T-helper 2 cell treated with Interferon-gamma antibody and Interleukin-4, amounts not matched to agents 5 μg/mL and 100 μg/mL, for 36 hours (primary cell): Measurements from ENCODE around the gene AGAP9.
"Not testable (repeated sequence)": the region's sequence is repeated elsewhere in the genome, so short reads cannot be mapped to it uniquely, and the experiment has no call there.

ENCODE experiments used
- DNase-seq: peaks from one replicate; pipeline ENCODE4 v3.0.0; 2021; ENCODE audit warnings: low spot score
- H3K27ac Mint-ChIP-seq: one replicate; pipeline ENCODE4 v1.8.0; 2021; ENCODE audit warnings: mild to moderate bottlenecking, mixed read lengths
- H3K27me3 Mint-ChIP-seq: one replicate; pipeline ENCODE4 v1.8.0; 2021; ENCODE audit warnings: low read depth, mixed read lengths
- H3K36me3 Mint-ChIP-seq: one replicate; pipeline ENCODE4 v1.8.0; 2021; ENCODE audit warnings: low read depth, mixed read lengths
- H3K4me1 Mint-ChIP-seq: one replicate; pipeline ENCODE4 v1.8.0; 2021; ENCODE audit warnings: low read depth, mixed read lengths
- H3K4me3 Mint-ChIP-seq: one replicate; pipeline ENCODE4 v1.8.0; 2022; ENCODE audit warnings: mild to moderate bottlenecking, moderate library complexity, mixed read lengths
- H3K9me3 Mint-ChIP-seq: one replicate; pipeline ENCODE4 v1.8.0; 2021; ENCODE audit warnings: mixed read lengths

AGAP9 gene

GRCh38 chr10:47523475-47523874, at the start of gene AGAP9:
TSS of gene AGAP9 (minus strand) at chr10:47523638. CDS start at chr10:47523526, 112 bp downstream.
- not testable (repeated sequence) for H3K4me1 Mint-ChIP-seq, H3K27me3 Mint-ChIP-seq, H3K36me3 Mint-ChIP-seq, H3K27ac Mint-ChIP-seq, H3K4me3 Mint-ChIP-seq, H3K9me3 Mint-ChIP-seq, DNase-seq

GRCh38 chr10:47571138-47571912, 47.9 kb upstream of the AGAP9 start:
- H3K36me3 Mint-ChIP-seq, H3K27me3 Mint-ChIP-seq, H3K9me3 Mint-ChIP-seq, DNase-seq, H3K27ac Mint-ChIP-seq, H3K4me1 Mint-ChIP-seq, H3K4me3 Mint-ChIP-seq: not testable (repeated sequence)

DNA sequence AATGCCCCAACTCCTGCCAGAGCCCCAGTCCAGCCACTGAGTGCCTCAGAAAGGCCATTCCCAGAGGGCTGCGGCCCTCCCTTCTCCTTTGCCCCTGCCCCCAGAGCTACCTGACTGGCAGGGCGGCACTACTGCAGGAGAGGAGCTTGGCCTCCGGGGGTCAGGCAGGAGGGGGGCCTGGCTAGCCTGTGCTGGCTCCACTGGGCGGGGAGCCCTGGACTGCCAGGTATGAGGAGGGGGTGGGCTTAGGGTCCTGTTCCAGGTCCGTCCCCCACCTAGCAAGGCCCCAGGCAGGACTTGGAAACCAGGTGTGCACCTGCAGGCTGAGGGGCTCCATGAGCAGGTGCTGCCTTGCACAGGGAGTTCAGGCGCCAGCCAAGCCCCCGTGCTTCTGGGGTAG, 43.3 kb upstream of the AGAP9 start:
- not testable (repeated sequence) for H3K27ac Mint-ChIP-seq, H3K36me3 Mint-ChIP-seq, H3K4me3 Mint-ChIP-seq, H3K4me1 Mint-ChIP-seq, DNase-seq, H3K9me3 Mint-ChIP-seq, H3K27me3 Mint-ChIP-seq

DNA sequence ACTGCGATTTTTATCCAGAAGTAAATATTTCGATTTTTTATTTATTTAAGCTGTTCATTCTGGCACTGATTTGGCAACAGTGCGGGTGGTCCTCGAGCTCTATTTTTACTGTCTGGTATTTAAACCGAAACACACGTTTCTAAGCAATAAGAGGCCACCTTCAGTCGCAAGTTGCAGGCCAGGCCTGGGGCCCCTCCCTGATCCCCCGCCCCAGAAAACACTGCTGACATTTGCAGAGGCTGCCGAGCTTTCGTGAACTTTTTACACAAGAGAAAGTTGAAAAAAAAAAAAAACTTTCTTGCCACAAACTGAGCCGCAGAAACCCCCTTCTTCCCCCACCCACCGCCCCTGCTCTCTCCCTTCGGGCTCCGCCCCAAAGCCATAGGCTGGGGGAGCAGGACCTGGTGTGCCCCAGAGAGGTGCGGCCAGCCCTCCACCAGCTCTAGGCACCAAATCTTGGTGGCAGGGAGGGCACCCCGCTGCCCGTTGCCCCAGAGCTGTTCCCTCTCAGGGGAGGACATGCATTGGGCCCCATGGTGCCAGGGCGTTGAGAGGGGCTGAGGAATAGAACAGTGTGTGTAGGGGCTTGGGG, 42.8 kb upstream of the AGAP9 start:
- not testable (repeated sequence) for H3K27me3 Mint-ChIP-seq, H3K27ac Mint-ChIP-seq, H3K9me3 Mint-ChIP-seq, DNase-seq, H3K36me3 Mint-ChIP-seq, H3K4me1 Mint-ChIP-seq, H3K4me3 Mint-ChIP-seq

GRCh38 chr10:47565517-47565920, 42.1 kb upstream of the AGAP9 start:
- H3K27me3 Mint-ChIP-seq, H3K9me3 Mint-ChIP-seq, H3K36me3 Mint-ChIP-seq, H3K27ac Mint-ChIP-seq, H3K4me1 Mint-ChIP-seq, H3K4me3 Mint-ChIP-seq, DNase-seq: not testable (repeated sequence)

GRCh38 chr10:47564953-47565352, 41.5 kb upstream of the AGAP9 start:
- H3K4me1 Mint-ChIP-seq, H3K27ac Mint-ChIP-seq: not testable (repeated sequence)

DNA sequence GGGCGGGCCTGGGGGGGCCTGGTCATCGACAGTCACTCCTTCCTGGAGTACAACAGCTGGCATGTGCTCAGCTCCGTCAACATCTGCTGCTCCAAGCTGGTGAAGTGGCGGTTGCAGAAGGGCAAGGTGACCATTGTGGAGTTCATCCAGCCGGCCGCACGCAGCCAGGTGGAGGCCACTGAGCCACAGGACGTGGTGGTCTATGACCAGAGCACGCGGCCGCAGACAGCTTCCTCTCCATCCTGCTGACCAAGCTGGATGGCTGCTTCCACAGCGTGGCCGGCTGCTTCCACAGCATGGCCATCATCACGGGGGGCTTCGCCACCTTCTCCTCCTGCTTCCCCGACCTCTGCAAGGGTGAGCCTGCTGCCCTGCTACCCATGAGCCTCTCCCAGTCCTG, 40.9 kb upstream of the AGAP9 start:
- not testable (repeated sequence) for H3K9me3 Mint-ChIP-seq, H3K4me1 Mint-ChIP-seq, H3K36me3 Mint-ChIP-seq, H3K27me3 Mint-ChIP-seq, H3K4me3 Mint-ChIP-seq, H3K27ac Mint-ChIP-seq, DNase-seq

More at GRCh38 chr10:47564953-47565352, 41.5 kb upstream of the AGAP9 start:
- not testable (repeated sequence) for DNase-seq, H3K36me3 Mint-ChIP-seq, H3K9me3 Mint-ChIP-seq, H3K4me3 Mint-ChIP-seq, H3K27me3 Mint-ChIP-seq

- DNase-seq, H3K36me3 Mint-ChIP-seq, H3K27ac Mint-ChIP-seq, H3K27me3 Mint-ChIP-seq, H3K9me3 Mint-ChIP-seq, H3K4me3 Mint-ChIP-seq: not testable (repeated sequence)
- peaks cover 32% of the 10 kb centered on the region for H3K4me1 Mint-ChIP-seq
These were observed 37.0 kb upstream of the AGAP9 start for GRCh38 chr10:47560452-47560851.

DNA sequence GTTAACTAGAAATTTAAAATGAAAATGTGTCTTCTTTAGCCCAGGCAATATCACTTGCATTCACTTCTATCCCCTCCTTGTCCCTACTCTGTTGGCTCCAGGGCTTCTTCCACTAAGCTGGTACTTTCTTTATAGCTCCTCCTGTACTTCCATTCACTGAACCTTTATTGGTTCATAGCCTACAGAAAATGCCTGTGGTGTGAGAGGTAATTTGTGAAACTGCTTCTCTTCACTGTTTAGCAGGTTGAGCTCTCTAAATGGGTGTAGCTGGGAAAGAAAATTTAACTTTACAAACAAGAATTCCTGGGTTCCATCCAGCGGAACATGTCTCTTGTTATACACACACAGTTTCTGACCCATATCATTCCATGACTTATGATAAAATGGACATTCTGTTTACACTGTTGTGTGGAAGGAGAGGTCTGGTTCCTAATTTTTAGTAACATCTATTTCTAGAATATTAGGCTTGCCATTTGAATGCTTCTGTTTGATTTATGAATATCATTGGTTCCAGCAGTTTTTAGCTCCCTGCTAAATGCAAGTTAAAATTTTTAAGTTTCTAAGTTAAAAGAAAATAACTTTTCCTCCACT, 36.4 kb upstream of the AGAP9 start:
- not testable (repeated sequence) for H3K27ac Mint-ChIP-seq, H3K27me3 Mint-ChIP-seq, H3K9me3 Mint-ChIP-seq, H3K36me3 Mint-ChIP-seq, DNase-seq
- peaks cover 37% of the 10 kb centered on the region for H3K4me1 Mint-ChIP-seq
- peak overlapping the region; percentile 44 for H3K4me3 Mint-ChIP-seq

- not testable (repeated sequence) for DNase-seq, H3K27me3 Mint-ChIP-seq, H3K36me3 Mint-ChIP-seq, H3K9me3 Mint-ChIP-seq
- Mint-ChIP-seq H3K27ac (peak overlapping the region; percentile 71), H3K4me3 (peak overlapping the region; percentile 37), H3K4me1 (peaks cover 39% of the 10 kb centered on the region)
These were observed 34.7 kb upstream of the AGAP9 start for GRCh38 chr10:47558109-47558508.

GRCh38 chr10:47557616-47558015, 34.2 kb upstream of the AGAP9 start:
- not testable (repeated sequence) for H3K27me3 Mint-ChIP-seq, H3K9me3 Mint-ChIP-seq, DNase-seq, H3K36me3 Mint-ChIP-seq
- H3K27ac Mint-ChIP-seq: peak overlapping the region; percentile 71
- peak overlapping the region; percentile 37 for H3K4me3 Mint-ChIP-seq
- H3K4me1 Mint-ChIP-seq: peaks cover 42% of the 10 kb centered on the region

DNA sequence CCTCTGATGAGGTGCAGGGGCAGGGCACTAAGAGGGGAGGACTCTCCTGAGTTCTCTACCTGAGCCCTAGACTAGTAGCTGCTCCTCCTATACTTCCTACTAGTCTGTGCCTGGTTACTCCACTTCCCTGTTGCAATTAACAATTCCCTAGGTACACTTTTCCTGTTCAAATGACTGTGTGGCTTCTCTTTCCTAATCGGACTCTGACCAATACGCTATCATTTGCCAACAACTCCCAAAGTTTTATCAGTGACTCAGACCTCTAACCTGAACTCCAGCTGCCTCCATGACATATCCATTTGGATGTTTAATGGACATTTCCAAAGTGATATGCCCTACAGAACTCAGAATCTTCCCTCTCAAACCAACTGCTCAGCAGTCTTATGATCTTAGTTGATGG, 31.9 kb upstream of the AGAP9 start:
- H3K4me1 Mint-ChIP-seq: peaks cover 46% of the 10 kb centered on the region
- not testable (repeated sequence) for DNase-seq, H3K9me3 Mint-ChIP-seq, H3K36me3 Mint-ChIP-seq, H3K27me3 Mint-ChIP-seq
- peak overlapping the region; percentile 74 for H3K4me3 Mint-ChIP-seq
- H3K27ac Mint-ChIP-seq: peak overlapping the region; percentile 2

GRCh38 chr10:47554552-47554951, 31.1 kb upstream of the AGAP9 start:
- not testable (repeated sequence) for H3K27me3 Mint-ChIP-seq, DNase-seq, H3K9me3 Mint-ChIP-seq, H3K36me3 Mint-ChIP-seq
- H3K27ac Mint-ChIP-seq: peak overlapping the region; percentile 76
- H3K4me3 Mint-ChIP-seq: peak overlapping the region; percentile 74
- H3K4me1 Mint-ChIP-seq: peaks cover 42% of the 10 kb centered on the region

DNA sequence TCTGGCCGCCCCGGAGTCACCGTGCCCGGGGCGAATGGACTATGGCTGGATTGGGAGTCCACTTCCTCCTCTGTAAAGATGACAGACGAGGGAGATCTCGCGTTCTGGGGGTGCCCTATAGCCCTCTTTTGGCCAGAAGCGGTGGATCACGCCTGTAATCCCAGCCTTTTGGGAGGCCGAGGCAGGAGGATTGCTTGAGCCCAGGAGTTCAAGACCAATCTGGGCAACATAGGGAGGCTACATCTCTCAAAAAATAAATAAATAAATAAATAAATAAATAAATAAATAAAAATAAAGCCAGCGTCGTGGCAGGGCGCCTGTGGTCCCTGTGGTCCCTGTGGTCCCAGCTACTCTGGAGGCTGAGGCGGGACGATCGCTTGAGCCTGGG, 30.4 kb upstream of the AGAP9 start:
- not testable (repeated sequence) for DNase-seq

More for the DNA sequence above, 30.4 kb upstream of the AGAP9 start:
- peak overlapping the region; percentile 80 for H3K27ac Mint-ChIP-seq
- H3K36me3 Mint-ChIP-seq, H3K9me3 Mint-ChIP-seq, H3K27me3 Mint-ChIP-seq: not testable (repeated sequence)
- peak overlapping the region; percentile 71 for H3K4me3 Mint-ChIP-seq
- peaks cover 35% of the 10 kb centered on the region for H3K4me1 Mint-ChIP-seq
